GM12878 (cell line): ENCODE data around the gene PERCC1.

Experiments used
- BCLAF1 ChIP-seq: fragments of 450-650 bp; IDR thresholded peaks from 2 replicates; pipeline ENCODE4 v1.6.1; 2017; ENCODE audit warnings: antibody characterized with exemption, mild to moderate bottlenecking, moderate library complexity
- CTCF ChIP-seq, 3 experiments: IDR thresholded peaks in 2 of 3; conservative IDR thresholded peaks in 1 of 3; 2 replicates each; pipeline ENCODE4 v1.5.1; 2011; ENCODE audit warnings: low read depth in 3 of 3, low read length in 3 of 3, mild to moderate bottlenecking in 3 of 3, control low read depth in 2 of 3, moderate library complexity in 2 of 3, inconsistent platforms in 1 of 3, mixed read lengths in 1 of 3; ENCODE audit not compliant: control insufficient read depth in 2 of 3, insufficient read depth in 1 of 3; ENCODE audit errors: extremely low read depth in 1 of 3
- HDGF ChIP-seq: fragments of 450-650 bp; IDR thresholded peaks from 2 replicates; pipeline ENCODE4 v1.6.1; 2016; ENCODE audit warnings: antibody characterized with exemption
- RAD51 ChIP-seq: fragments of 450-650 bp; IDR thresholded peaks from 2 replicates; pipeline ENCODE4 v1.6.1; 2016; ENCODE audit warnings: moderate library complexity, mild to moderate bottlenecking, inconsistent platforms
- SMAD5 ChIP-seq: IDR thresholded peaks from 2 replicates; pipeline ENCODE4 v1.6.1; 2016; ENCODE audit warnings: antibody characterized with exemption, low read depth
- SP1 ChIP-seq: IDR thresholded peaks from one replicate; pipeline ENCODE4 v1.6.1; 2011; ENCODE audit warnings: low read depth, low read length
- ZNF24 ChIP-seq: fragments of 450-650 bp; IDR thresholded peaks from 2 replicates; pipeline ENCODE4 v1.6.1; 2017; ENCODE audit warnings: antibody characterized with exemption, mild to moderate bottlenecking

- TF ChIP-seq HDGF: no peak
- no peak for TF ChIP-seq SMAD5
- TF ChIP-seq CTCF (IDR thresholded peaks at IDR 0.05 in 2 of 3, conservative IDR thresholded peaks at IDR 0.05 in 1 of 3; ENCODE audit: control insufficient read depth in 2 of 3, extremely low read depth in 1 of 3, insufficient read depth in 1 of 3, low read depth in 3 of 3, low read length in 3 of 3): no peak
- TF ChIP-seq RAD51: no peak
- TF ChIP-seq ZNF24: no peak
- TF ChIP-seq SP1: no peak
- TF ChIP-seq BCLAF1: no peak
Measured at GRCh38 chr16:1397779-1398178, 33.1 kb upstream of the PERCC1 start.
